NB4 (cell line): Measurements from ENCODE around the gene RAG1.

Experiments used
- DNase-seq: peaks from one replicate; pipeline ENCODE4 v3.0.0; 2010; ENCODE audit warnings: low read depth
- H3K4me3 ChIP-seq: one replicate; pipeline ENCODE4 v1.5.1; 2011; ENCODE audit warnings: mild to moderate bottlenecking, low read depth, low read length, moderate library complexity
- CTCF ChIP-seq: IDR thresholded peaks from one replicate; pipeline ENCODE4 v1.5.1; 2012; ENCODE audit warnings: low read depth, low read length
- MAX ChIP-seq: IDR thresholded peaks from 2 replicates; pipeline ENCODE4 v1.6.1; 2011; ENCODE audit warnings: low read depth, low read length
- MYC ChIP-seq: IDR thresholded peaks from 2 replicates; pipeline ENCODE4 v1.6.1; 2011; ENCODE audit warnings: low read depth, low read length
- POLR2A ChIP-seq: IDR thresholded peaks from 2 replicates; pipeline ENCODE4 v1.6.1; 2011; ENCODE audit warnings: mild to moderate bottlenecking; ENCODE audit not compliant: insufficient read length; ENCODE audit errors: extremely low read depth

Gene RAG1

GRCh38 chr11:36627471-36627870 is 59.7 kb downstream of the RAG1 start:
- no peak for DNase-seq
- H3K4me3 ChIP-seq: no peak overlapping the region
- TF ChIP-seq POLR2A: no peak
- no peak for TF ChIP-seq CTCF
- TF ChIP-seq MAX: no peak
- no peak for TF ChIP-seq MYC

- TF ChIP-seq POLR2A (no peak), MAX (no peak), MYC (no peak), CTCF (no peak)
- H3K4me3 ChIP-seq: no peak overlapping the region
- no peak for DNase-seq
These were observed 60.3 kb downstream of the RAG1 start for GRCh38 chr11:36628141-36628540.

- no peak overlapping the region for H3K4me3 ChIP-seq
- TF ChIP-seq CTCF (no peak), MAX (no peak), MYC (no peak), POLR2A (no peak)
- DNase-seq: no peak
These were observed 61.0 kb downstream of the RAG1 start for GRCh38 chr11:36628765-36629244.
